HG03469 (cell line): Measurements from ENCODE around the gene LTK.

Experiments used
- ATAC-seq: cut with Tn5 transposase; IDR thresholded peaks from one replicate; pipeline ENCODE4 v1.9.1; 2021; ENCODE audit warnings: mild to moderate bottlenecking, moderate library complexity, moderate number of reproducible peaks; ENCODE audit not compliant: unreplicated experiment

The LTK gene

DNA sequence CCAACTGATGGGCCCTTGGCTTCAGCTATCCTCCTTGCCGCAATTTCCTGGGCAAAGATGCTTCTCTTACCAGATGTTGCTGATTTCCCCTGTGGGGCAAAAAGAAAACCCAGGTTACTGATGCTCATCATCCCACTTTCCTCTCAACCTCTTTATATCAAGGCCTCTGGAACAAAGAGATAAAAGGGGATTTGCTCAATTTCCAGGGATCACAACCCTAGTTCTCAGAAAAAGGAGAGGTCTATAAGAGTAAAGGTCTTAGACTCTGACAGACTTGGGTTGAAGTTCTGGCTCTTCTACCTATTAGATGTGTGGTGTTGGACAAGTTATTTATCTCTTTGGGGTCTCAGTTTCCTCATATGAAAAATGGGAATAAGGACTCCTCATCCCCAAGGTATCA, 21.9 kb upstream of the LTK start:
- ATAC-seq = no peak

DNA sequence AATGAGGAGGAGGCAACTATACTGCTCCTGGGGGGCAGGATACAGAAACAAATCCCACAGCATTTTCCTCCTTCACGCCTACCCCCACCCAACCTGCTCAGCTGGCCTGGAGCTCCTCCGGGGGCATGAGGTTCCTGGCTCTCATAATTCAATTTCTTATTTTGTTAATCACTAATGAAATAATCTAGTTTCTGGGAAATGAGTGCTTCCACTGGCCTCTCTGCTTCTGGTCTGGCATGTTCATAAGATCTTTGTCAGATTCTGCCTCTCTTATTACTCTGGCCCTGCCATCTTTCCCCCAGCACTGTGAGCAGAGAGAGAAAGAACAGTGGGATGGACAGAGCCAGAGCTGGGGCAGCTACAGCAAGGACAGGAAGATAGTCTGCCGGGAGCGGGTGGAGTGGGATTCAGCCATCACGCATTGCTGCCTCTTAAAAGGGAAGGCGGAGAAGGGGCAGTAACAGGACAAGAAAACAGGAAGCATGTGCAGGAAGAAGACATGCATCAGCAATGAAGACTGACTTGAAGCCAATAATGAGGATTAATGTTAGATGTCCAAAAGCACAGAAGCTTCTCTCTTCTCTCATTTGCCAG, 16.8 kb upstream of the LTK start:
- no peak for ATAC-seq

DNA sequence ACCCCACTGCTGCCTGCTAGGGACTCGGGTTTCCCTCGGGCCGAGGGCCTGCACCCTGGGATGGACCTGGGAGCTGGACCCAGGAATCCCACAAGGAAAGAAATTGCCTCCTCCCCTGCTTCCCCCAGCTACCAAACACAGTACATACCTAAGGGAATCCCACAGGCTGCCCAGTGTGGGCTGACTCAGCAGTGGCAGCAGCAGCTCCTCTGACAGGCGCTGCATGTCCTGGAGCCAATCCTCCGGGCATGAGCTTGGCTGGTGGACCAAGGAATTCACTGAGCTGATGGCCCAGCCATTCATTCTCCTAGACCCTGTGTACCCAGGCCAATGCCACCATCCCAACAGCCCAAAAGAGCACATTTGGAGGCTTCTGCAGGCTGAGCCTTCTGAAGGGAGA, 9.5 kb upstream of the LTK start:
- no peak for ATAC-seq

- ATAC-seq = no peak
These were observed 8.0 kb upstream of the LTK start for GRCh38 chr15:41521614-41522013.

DNA sequence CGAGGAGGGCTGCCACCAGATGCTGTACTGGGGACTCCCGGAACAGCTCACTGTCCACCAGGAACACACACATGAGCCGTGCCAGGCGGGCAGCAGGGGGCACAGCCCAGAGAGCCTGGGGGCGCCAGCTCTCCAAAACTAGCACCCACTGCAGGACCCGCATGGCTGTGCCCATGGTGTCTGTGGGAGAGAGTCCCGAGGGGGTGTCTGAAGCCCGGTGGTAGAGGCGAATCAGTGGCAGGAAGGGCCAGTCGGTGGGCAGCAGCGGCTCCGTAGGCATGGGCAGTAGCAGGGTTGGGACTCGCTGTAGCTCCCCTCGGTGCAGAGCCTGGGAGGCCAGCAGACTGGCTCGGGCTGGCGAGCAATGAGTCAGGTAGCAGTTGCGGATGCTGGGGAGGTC, 7.0 kb upstream of the LTK start:
- no peak for ATAC-seq

DNA sequence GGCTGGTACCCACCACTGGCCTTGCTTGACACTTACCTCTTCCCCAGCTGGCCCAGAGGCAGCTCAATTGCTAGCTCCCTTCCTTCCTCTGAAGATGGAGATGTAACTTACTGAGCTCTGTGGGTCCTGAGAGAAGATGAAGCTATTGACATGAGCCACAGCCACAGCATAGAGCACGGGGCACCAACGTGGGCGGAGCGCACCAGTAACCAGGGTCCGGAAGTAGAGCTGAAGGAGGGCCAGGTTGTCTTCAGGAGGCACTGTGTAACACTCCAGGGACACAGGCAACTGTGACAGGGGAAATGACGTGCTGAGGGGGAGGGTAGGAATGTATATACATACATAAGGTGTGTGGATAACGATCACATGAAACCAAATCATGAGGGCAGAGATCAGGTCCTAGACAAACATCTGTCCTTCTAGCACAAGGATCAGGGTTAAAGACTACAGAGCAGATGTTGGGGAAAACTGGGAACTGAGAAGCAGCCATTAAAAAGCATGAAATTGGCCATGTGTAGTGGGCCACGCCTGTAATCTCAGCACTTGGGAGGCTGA, 4.3 kb upstream of the LTK start:
- ATAC-seq = no peak

- ATAC-seq = no peak
These were observed 604 bp downstream of the LTK start for GRCh38 chr15:41512940-41513505.

DNA sequence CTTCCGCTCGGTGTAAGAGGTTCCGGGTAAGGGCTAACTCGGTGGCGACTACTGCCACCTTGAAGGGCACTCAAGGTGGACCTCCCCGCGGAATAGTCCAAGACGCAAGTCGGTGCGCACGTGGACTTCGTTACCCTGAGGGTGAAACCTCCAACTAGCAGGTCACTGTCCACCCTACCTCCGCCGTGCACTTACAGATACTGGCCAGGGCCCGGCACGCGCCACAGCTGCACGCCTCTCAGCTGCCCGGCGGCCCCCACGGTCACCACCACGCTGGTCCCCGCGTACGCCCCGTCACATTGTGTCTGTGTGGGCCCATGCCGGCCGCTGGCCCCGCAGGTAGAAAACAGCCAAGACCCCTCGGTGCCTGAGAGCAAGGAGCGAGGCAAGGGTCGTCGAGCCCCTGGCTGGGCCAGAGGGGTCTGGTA, 1.1 kb downstream of the LTK start:
- ATAC-seq = no peak

DNA sequence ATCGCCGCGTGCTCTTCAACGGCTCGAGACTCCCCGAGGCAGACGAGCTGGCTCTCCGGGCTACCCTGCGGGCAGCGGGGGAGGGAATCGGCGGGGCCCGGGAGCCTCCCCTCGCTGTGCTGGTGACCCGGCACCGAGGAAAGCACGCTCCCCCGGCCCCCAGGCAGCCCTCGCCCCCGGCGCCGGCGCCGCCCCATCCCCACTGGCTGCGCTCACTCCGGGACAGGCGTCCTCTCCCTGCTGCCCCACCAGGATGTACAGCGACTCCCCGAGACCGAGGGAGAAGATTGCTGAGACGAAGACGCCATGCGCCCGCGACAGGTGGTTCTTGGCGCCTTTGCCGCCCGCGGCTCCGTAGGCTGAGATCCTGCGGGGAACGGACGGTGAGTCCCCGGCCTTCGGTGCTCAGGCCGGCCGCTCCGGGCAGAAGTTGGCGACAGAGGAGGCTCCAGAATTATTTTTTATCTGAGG, 1.7 kb downstream of the LTK start:
- no peak for ATAC-seq

GRCh38 chr15:41511331-41511898, 2.2 kb downstream of the LTK start:
- no peak for ATAC-seq

DNA sequence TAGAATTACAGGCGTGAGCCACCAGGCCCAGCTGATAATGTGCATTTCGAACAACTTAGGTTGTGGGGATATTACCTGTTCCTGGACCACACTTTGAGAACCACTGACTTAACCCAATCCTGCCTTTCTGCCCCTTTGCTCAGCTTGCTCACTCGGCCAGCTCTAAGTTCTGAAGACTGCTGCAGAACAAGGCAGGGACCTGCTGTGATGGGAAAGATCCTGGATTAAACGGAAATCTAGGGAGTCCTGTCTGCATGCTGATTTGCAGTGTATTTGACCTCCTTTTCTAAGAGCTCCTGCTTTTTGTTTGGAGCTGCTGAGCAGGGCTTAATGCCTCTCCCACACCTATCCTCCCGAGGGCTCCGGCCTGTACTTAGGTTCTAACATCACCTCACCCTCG, 2.9 kb downstream of the LTK start:
- ATAC-seq = no peak

GRCh38 chr15:41507820-41508290, 5.8 kb downstream of the LTK start:
- ATAC-seq = no peak

DNA sequence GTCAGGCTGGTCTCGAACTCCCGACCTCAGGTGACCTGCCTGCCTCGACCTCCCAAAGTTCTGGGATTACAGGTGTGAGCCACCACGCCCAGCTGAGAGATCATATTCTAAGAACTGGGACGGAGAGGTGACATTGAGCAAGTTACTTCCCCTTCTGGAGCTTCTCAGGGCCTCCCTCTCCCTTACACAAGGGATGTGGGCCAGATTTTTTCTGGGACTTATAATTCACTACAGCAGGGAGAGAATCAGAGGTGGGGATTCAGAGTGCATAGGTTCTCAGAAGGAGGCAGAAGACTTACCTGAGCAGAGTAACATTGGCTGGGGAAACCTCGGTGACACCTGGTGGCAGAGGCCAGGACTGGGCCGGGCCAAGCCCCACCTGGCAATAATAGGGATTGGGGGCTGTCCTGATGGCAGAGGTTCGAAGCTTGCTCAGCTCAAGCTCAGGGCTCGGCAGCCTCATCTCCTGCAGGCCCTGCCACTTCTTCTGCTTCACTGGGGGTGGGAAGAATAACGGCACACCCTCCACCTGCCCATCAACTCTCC, 6.8 kb downstream of the LTK start:
- ATAC-seq = no peak

DNA sequence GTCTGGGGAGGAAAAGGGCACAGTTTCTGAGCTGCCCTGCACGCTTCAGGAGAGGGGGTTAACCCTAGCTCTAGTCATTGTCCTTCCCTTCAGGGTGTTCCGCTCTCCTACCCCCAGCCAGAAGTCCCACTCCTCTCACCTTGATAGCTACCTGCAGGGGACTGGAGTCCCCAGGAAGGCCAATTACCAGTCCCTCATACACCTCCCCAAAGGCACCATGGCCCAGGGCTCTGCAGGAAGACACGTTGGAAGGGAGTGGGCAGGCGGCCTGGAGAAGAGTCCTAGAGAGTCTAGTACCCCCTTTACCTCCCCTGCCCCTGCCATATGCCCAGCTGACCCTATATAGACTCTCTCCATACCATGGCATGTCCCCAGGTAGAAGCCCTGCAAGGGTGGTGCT, 7.9 kb downstream of the LTK start:
- ATAC-seq = no peak

DNA sequence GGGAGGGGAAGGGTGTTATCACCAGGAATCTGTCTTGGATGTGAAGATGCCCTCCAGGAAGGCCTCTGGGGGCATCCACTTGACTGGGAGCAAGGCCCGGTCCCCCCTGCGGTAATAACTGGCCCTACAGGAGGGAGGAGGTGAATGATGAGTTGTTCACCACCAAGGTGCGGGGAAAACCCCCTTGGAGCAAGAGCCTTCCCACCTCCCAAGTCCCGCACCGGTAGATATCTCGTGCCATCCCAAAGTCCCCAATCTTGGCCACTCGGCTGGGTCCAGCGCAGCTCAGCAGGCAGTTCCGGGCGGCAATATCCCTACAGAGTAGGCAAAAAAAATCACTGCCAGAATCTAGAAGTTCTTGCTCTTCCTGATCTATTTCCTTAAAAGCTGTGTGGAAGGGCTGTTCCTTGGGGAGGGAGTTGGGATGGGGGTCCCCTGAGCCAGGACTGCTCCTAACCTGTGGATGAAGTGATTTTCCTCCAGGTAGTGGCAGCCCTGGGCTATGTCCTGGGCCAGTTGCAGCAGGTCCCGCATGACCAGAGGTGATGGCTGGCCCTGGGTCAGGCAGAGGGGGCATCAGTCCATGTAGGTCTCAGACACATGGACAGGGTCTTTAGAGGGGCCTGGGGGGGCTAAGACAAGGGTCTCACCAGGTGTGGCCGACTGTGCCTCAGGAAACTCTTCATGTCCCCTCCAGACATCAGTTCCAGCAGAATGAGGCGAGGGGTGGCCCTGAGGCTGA, 8.7 kb downstream of the LTK start:
- ATAC-seq = no peak

DNA sequence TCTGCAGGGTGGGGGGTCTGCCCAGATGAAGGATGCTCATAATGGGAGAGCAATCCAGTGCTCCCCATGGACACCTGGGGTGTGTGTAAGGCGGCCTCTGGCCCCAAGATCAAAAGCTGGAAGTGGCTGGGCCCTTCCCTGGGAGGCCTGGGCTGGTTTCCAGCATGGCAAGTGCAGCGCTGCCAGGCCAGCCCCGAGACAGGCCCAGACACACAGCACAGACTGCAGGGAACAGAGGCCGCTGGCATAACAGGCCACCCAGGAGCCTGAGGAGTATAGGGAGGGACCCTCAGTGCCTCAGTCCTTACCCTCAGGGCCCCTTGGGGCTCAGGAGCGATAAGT, 10.0 kb downstream of the LTK start:
- ATAC-seq = no peak

DNA sequence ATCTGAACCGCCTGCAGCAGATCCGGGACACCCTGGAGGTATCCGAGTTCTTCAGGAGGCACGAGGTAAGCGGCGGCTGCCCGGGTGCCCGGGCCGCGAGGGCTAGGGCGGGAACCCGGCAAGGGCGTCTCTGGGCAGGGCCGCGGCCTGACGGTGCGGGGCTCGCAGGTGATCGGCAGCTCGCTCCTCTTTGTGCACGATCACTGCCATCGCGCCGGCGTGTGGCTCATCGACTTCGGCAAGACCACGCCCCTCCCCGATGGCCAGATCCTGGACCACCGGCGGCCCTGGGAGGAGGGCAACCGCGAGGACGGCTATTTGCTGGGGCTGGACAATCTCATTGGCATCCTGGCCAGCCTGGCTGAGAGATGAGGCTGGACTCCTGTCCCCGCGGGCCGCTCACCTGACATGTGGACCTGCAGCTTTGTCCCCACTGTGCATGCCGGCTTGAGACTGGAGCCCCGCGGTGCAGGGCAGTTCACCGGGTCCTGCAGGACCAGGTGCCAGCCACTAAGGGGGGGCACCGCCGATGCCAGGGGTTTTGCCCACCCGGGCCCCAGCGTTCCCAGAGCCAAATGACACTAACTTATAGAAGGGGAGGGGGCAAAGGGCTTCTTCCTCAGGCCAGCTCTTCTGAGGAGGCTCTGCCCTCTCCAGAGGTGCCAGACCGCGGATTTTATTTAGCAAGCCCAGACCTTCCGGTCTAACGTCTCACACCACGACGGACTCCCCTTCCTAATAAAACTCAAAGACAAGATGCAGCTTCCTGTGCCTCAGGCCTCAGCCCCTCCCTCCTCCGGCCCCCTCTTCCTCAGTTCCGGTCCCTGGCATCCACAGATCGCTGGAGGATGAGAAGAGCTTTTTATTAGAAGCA, 10.6 kb downstream of the LTK start:
- no peak for ATAC-seq

- ATAC-seq = no peak
These were observed 11.5 kb downstream of the LTK start for GRCh38 chr15:41501931-41502794.

- no peak for ATAC-seq
These were observed 12.3 kb downstream of the LTK start for GRCh38 chr15:41501191-41501917.
